ENCODE results near the gene TMEM135.

GRCh38 chr11:87316491-87316890 is 278.8 kb downstream of the TMEM135 start:
- no peak for TF ChIP-seq POLR2A (IDR thresholded peaks at IDR 0.05)
- TF ChIP-seq CTCF (IDR thresholded peaks at IDR 0.05), result no peak
